A549 (cell line): ENCODE results near the gene OR6B3. TPM values are rescaled to one million over a fixed set of nuclear protein-coding genes. Genes with fewer than 3 reads are reported as not detected.

Experiments used
- ATAC-seq, 2 experiments: fragments of 200-7000 bp in 1 of 2; fragments of >200 bp in 1 of 2; cut with Nextera tagmentation in 1 of 2; cut with Tn5 transposase in 1 of 2; 3 replicates each; pipeline versions ENCODE4 v1.8.0 to v1.9.1; 2018 to 2020; ENCODE audit warnings: mild to moderate bottlenecking in 1 of 2, moderate library complexity in 1 of 2
- CTCF ChIA-PET: fragments of 300-600 bp; sonication (Branson Sonifier 250); formaldehyde crosslinking; extraction: SDS; loops from one replicate; lab custom pipeline; 2021; ENCODE audit warnings: antibody characterized with exemption, inconsistent platforms; lab: Yijun Ruan, JAX
- POLR2A ChIA-PET: fragments of 350-600 bp; formaldehyde crosslinking; extraction: SDS; loops from one replicate; lab custom pipeline; 2021; ENCODE audit warnings: antibody characterized with exemption, inconsistent platforms; lab: Yijun Ruan, JAX
- DNase-seq, 2 experiments: peaks; one replicate each; pipeline versions ENCODE4 v3.0.0 to v3.0.0-alpha.2; 2011 to 2016; ENCODE audit warnings: low read depth in 1 of 2, low spot score in 1 of 2
- FAIRE-seq: peaks from 2 replicates; lab custom pipeline; 2011; peaks lifted over from hg19 to GRCh38; lab: Jason Lieb, UNC
- H3K27ac ChIP-seq, 2 experiments: fragments of >200 bp; sonication (Bioruptor Twin); formaldehyde crosslinking; 3 replicates each; pipeline ENCODE4 v1.5.1; 2016 to 2017
- H3K4me1 ChIP-seq: fragments of >200 bp; sonication (Bioruptor Twin); formaldehyde crosslinking; 3 replicates; pipeline ENCODE4 v1.6.1; 2016
- H3K4me2 ChIP-seq: fragments of >200 bp; sonication (Bioruptor Twin); formaldehyde crosslinking; 3 replicates; pipeline ENCODE4 v1.6.1; 2016
- H3K4me3 ChIP-seq: fragments of >200 bp; sonication (Bioruptor Twin); formaldehyde crosslinking; 3 replicates; pipeline ENCODE4 v1.5.1; 2016
- H3K9me3 ChIP-seq: fragments of >200 bp; sonication (Bioruptor Twin); formaldehyde crosslinking; 3 replicates; pipeline ENCODE4 v1.6.1; 2016
- BCL3 ChIP-seq: fragments of >200 bp; sonication (Bioruptor Twin); formaldehyde crosslinking; IDR thresholded peaks from 3 replicates; pipeline ENCODE4 v1.6.1; 2016
- BHLHE40 ChIP-seq: IDR thresholded peaks from 2 replicates; pipeline ENCODE4 v1.6.1; 2012; ENCODE audit warnings: low read depth, low read length, inconsistent platforms
- CHD4 ChIP-seq: fragments of 200-600 bp; sonication (generic); IDR thresholded peaks from 2 replicates; pipeline ENCODE4 v1.6.1; 2016; ENCODE audit warnings: antibody characterized with exemption, mild to moderate bottlenecking, borderline replicate concordance
- E2F6 ChIP-seq: IDR thresholded peaks from 2 replicates; pipeline ENCODE4 v1.6.1; 2012; ENCODE audit warnings: low read depth, borderline replicate concordance
- ESRRA ChIP-seq: fragments of 150-350 bp; IDR thresholded peaks from 2 replicates; pipeline ENCODE4 v1.6.1; 2014; ENCODE audit warnings: mild to moderate bottlenecking, low read length, borderline replicate concordance
- FOXS1 ChIP-seq: fragments of 250-450 bp; sonication (Bioruptor Pico); IDR thresholded peaks from 2 replicates; pipeline ENCODE4 v1.5.0; 2020; ENCODE audit warnings: mild to moderate bottlenecking, moderate library complexity
- GATA3 ChIP-seq: IDR thresholded peaks from 2 replicates; pipeline ENCODE4 v1.6.1; 2012; ENCODE audit warnings: borderline replicate concordance
- HEYL ChIP-seq: fragments of 250-450 bp; sonication (Bioruptor Pico); IDR thresholded peaks from 2 replicates; pipeline ENCODE4 v1.8.0; 2021; ENCODE audit warnings: mild to moderate bottlenecking, moderate library complexity
- HMGXB4 ChIP-seq: fragments of 250-450 bp; sonication (Bioruptor Pico); IDR thresholded peaks from 2 replicates; pipeline ENCODE4 v1.5.0; 2021; ENCODE audit warnings: mild to moderate bottlenecking, moderate library complexity, borderline replicate concordance
- HOXB13 ChIP-seq: fragments of 250-450 bp; sonication (Bioruptor Pico); IDR thresholded peaks from 2 replicates; pipeline ENCODE4 v1.5.0; 2020; ENCODE audit warnings: low read depth, mild to moderate bottlenecking, moderate library complexity
- KDM5A ChIP-seq: fragments of 200-600 bp; sonication (generic); IDR thresholded peaks from 2 replicates; pipeline ENCODE4 v1.6.1; 2016; ENCODE audit warnings: antibody characterized with exemption, mild to moderate bottlenecking
- NFE2L2 ChIP-seq: fragments of 150-350 bp; conservative IDR thresholded peaks from 2 replicates; pipeline ENCODE4 v1.6.1; 2014; ENCODE audit warnings: low read length
- NPAS2 ChIP-seq: fragments of 250-450 bp; sonication (Bioruptor Pico); IDR thresholded peaks from 2 replicates; pipeline ENCODE4 v1.8.0; 2022; ENCODE audit warnings: mild to moderate bottlenecking, moderate library complexity, borderline replicate concordance
- POLR2A ChIP-seq: IDR thresholded peaks from 2 replicates; pipeline ENCODE4 v1.6.1; 2012; ENCODE audit warnings: mild to moderate bottlenecking, low read length
- RARB ChIP-seq: fragments of 250-450 bp; sonication (Bioruptor Pico); IDR thresholded peaks from 2 replicates; pipeline ENCODE4 v1.8.0; 2021; ENCODE audit warnings: mild to moderate bottlenecking, moderate library complexity
- REST ChIP-seq: fragments of 200-600 bp; sonication (generic); IDR thresholded peaks from 2 replicates; pipeline ENCODE4 v1.6.1; 2016; ENCODE audit warnings: antibody characterized with exemption, mild to moderate bottlenecking, moderate library complexity
- RFX5 ChIP-seq: fragments of 450-650 bp; IDR thresholded peaks from 2 replicates; pipeline ENCODE4 v1.7.1; 2014; ENCODE audit warnings: antibody characterized with exemption, mild to moderate bottlenecking, moderate library complexity
- SREBF2 ChIP-seq: fragments of 450-650 bp; IDR thresholded peaks from 2 replicates; pipeline ENCODE4 v1.6.1; 2014; ENCODE audit warnings: mild to moderate bottlenecking, moderate library complexity
- TFCP2L1 ChIP-seq: fragments of 250-450 bp; sonication (Bioruptor Pico); IDR thresholded peaks from 2 replicates; pipeline ENCODE4 v1.5.0; 2021; ENCODE audit warnings: mild to moderate bottlenecking
- TP53 ChIP-seq: fragments of 250-450 bp; sonication (Bioruptor Pico); IDR thresholded peaks from 2 replicates; pipeline ENCODE4 v1.5.0; 2021; ENCODE audit warnings: mild to moderate bottlenecking, moderate library complexity
- ZNF302 ChIP-seq: fragments of 250-450 bp; sonication (Bioruptor Pico); IDR thresholded peaks from 2 replicates; pipeline ENCODE4 v1.9.0; 2021; ENCODE audit warnings: inconsistent platforms, mild to moderate bottlenecking, moderate library complexity
- WGBS: methylation state at CpG from one replicate; pipeline ENCODE4 v1.1.6; 2017; ENCODE audit errors: missing lambda C conversion rate; 5-methylcytosine and 5-hydroxymethylcytosine counted together
- polyA plus RNA-seq, 4 experiments: library from polyadenylated mRNA; depleted of rRNA in 3 of 4; stranded (reverse); fragments of >200 nt; fragmentation: RNase III in 1 of 4; extraction: RNeasy Plus Mini Kit Qiagen cat#74134 plus additional on column Dnase treatment in 1 of 4; gene quantifications; 2 replicates in 3 of 4; 3 replicates in 1 of 4; pipeline ENCODE4 v1.2.3, GENCODE V29; 2011 to 2017
- TF ChIP-seq, protein P1 (sequence below): fragments of 250-450 bp; sonication (Bioruptor Pico); IDR thresholded peaks from 2 replicates; pipeline ENCODE4 v1.5.0; 2020; ENCODE audit warnings: low read depth, mild to moderate bottlenecking, moderate library complexity
- TF ChIP-seq, protein P2 (sequence below): IDR thresholded peaks from 2 replicates; pipeline ENCODE4 v1.6.1; 2012

OR6B3 gene
- polyA plus RNA-seq, 2 of the 4 experiments (the other 2 are of a cell fraction): not detected

- 80% methylated on average over 5 of the region's 11 CpGs for WGBS
- no peaks in the 10 kb centered on the region for H3K4me1 ChIP-seq
- CTCF ChIA-PET: interaction anchor here (0.9 to 5.4 kb wide), 3 partner anchors 85 to 484 kb away, joined by 3 to 176 read pairs (median 4); partner anchors contain the start of gene OTOS
- H3K4me2 ChIP-seq: no peak overlapping the region
- no peaks in the 10 kb centered on the region for H3K9me3 ChIP-seq
- H3K4me3 ChIP-seq: no peak overlapping the region
- DNase-seq (no peak), ATAC-seq (no peak), FAIRE-seq (no peak)
- POLR2A ChIA-PET: no interaction called here
- no peak overlapping the region for H3K27ac ChIP-seq
- TF ChIP-seq BCL3: no peak
- TF ChIP-seq BHLHE40: no peak
- TF ChIP-seq CHD4: no peak
- TF ChIP-seq NPAS2 (CRISPR knock-in tag): no peak
- TF ChIP-seq NFE2L2: no peak
- TF ChIP-seq HOXB13: no peak
- TF ChIP-seq SREBF2: no peak
- TF ChIP-seq GATA3: no peak
- no peak for TF ChIP-seq KDM5A
- no peak for TF ChIP-seq HEYL (CRISPR knock-in tag)
- TF ChIP-seq E2F6: no peak
These were observed 3.4 kb upstream of the OR6B3 start for GRCh38 chr2:240056678-240057077.

DNA sequence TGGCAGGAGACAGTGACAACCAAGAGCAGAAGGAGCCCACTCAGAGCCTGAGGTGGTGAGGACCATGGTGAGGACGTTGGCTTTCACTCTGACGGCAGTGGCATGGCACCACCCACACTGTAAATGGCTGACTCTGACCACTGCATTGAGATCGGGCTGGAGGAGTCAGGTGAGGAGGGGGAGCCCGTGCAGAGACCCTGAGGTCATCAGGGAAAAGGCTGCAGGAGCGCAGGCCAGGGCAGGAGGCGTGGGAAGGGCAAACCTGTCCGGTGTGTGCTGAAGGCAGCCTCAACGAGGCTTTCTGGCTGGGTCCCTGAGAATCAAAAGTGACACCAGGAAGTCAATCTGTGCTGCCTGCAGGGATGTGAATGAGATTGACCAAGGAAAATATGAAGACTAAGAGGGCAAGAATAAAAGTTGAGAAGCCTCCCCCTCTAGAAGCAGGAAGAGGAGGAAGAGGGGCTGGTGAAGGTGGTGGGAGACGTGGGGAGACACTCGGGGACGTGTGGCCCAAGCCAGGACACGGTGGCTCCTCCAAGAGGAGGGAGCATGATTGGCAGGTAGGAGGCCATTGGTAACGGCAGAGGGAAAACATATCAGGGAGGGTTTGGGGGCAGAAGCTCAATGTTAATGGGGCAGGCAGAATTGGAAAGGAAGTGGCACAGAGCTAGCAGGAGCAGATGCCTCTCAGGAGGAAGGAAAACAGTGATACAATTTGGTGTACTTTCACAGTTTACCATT, 2.0 kb upstream of the OR6B3 start:
- ATAC-seq (0 out of 6 replicates have a peak, but pooled peaks of 1 of the 2 experiments have one; percentile 19), FAIRE-seq (no peak)
- Histone ChIP-seq H3K4me1 (no peaks in the 10 kb centered on the region), H3K9me3 (no peaks in the 10 kb centered on the region), H3K4me3 (no peak overlapping the region), H3K4me2 (peak overlapping the region; percentile 28; the same call in 2 of the 3 replicates), H3K27ac (no peak overlapping the region)
- ChIA-PET CTCF (interaction anchor here (0.8 to 4.3 kb wide), 4 partner anchors 78 to 88 kb away, joined by 3 to 19 read pairs (median 4); no protein-coding TSS in a partner anchor), POLR2A (no interaction called here)
- no peak for TF ChIP-seq POLR2A
- TF ChIP-seq, protein P1, sequence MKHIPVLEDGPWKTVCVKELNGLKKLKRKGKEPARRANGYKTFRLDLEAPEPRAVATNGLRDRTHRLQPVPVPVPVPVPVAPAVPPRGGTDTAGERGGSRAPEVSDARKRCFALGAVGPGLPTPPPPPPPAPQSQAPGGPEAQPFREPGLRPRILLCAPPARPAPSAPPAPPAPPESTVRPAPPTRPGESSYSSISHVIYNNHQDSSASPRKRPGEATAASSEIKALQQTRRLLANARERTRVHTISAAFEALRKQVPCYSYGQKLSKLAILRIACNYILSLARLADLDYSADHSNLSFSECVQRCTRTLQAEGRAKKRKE (CRISPR knock-in tag): no peak
- no peak for TF ChIP-seq HMGXB4 (CRISPR knock-in tag)
- no peak for TF ChIP-seq RFX5
- TF ChIP-seq ESRRA: no peak
- TF ChIP-seq TP53: no peak
- TF ChIP-seq, protein P2, sequence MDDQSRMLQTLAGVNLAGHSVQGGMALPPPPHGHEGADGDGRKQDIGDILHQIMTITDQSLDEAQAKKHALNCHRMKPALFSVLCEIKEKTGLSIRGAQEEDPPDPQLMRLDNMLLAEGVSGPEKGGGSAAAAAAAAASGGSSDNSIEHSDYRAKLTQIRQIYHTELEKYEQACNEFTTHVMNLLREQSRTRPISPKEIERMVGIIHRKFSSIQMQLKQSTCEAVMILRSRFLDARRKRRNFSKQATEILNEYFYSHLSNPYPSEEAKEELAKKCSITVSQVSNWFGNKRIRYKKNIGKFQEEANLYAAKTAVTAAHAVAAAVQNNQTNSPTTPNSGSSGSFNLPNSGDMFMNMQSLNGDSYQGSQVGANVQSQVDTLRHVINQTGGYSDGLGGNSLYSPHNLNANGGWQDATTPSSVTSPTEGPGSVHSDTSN: no peak
- TF ChIP-seq TFCP2L1 (CRISPR knock-in tag): no peak
- TF ChIP-seq ZNF302 (CRISPR knock-in tag): no peak
- TF ChIP-seq REST: no peak
- TF ChIP-seq FOXS1 (CRISPR knock-in tag): no peak
- no peak for TF ChIP-seq E2F6
- no peak for TF ChIP-seq RARB (CRISPR knock-in tag)
- TF ChIP-seq, all 56 proteins: peak for 0
- WGBS: 10% methylated on average over 13 of the region's 13 CpGs
- DNase-seq: no peak
